Uterus (tissue), 2 donors: ENCODE measurements around the gene GRK5.

ENCODE experiments used
- CTCF ChIP-seq, 4 experiments: fragments of 200-600 bp in 2 of 4; fragments of 450-650 bp in 2 of 4; sonication (generic) in 2 of 4; IDR thresholded peaks; one replicate each; pipeline ENCODE4 v1.5.1; 2016 to 2019; ENCODE audit warnings: antibody characterized with exemption in 4 of 4, mild to moderate bottlenecking in 2 of 4, moderate library complexity in 1 of 4
- POLR2A ChIP-seq, 2 donors: fragments of 450-650 bp; IDR thresholded peaks; one replicate each; pipeline ENCODE4 v1.6.1; 2016; ENCODE audit warnings: antibody characterized with exemption in 2 of 2, mild to moderate bottlenecking in 1 of 2, moderate library complexity in 1 of 2

DNA sequence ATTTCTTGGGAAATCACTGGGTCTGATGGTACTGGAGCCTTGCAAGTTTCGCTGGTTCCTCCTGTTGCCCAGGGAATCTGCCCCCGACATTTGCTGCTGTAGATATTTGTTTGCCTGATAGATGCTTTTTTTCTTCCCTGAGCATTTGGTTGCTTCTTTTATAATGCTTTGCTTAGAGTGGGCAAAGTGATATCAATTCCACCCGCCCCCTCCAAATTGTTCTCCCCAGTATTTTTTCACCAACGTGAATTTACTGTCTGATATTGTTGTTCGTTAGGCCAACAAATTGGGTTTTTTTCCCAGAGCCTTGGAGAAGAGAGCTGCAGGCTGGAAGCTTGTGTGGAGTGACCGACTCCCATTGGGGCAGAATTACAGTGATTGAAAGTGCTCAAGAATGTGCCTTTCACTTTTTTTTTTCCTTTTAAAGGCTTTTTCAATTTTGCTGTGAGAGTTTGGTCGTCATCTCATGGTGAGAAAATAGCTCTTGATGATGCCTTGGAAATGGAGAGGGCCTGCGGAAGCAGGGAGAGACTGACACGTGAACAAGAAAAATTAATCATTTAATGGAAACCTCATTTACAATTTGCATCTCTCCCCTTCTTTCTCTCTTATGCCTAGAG, 2.5 kb downstream of the GRK5 start:
- TF ChIP-seq CTCF (IDR thresholded peaks at IDR 0.05) (no peak), POLR2A (IDR thresholded peaks at IDR 0.05) (no peak)
